Prostate gland (tissue), 2 donors: ENCODE data around the gene MDC1.

Source experiments
- POLR2A ChIP-seq: fragments of 450-650 bp; IDR thresholded peaks from one replicate; pipeline ENCODE4 v1.6.1; 2016; ENCODE audit warnings: antibody characterized with exemption, mild to moderate bottlenecking
- TF ChIP-seq, protein P1 (sequence below), 4 experiments: fragments of 200-600 bp in 2 of 4; fragments of 450-650 bp in 2 of 4; sonication (generic) in 2 of 4; IDR thresholded peaks; 1 replicate in 3 of 4; 2 replicates in 1 of 4; pipeline ENCODE4 v1.5.1; 2016 to 2019; ENCODE audit warnings: antibody characterized with exemption in 4 of 4, mild to moderate bottlenecking in 2 of 4, moderate library complexity in 2 of 4

DNA sequence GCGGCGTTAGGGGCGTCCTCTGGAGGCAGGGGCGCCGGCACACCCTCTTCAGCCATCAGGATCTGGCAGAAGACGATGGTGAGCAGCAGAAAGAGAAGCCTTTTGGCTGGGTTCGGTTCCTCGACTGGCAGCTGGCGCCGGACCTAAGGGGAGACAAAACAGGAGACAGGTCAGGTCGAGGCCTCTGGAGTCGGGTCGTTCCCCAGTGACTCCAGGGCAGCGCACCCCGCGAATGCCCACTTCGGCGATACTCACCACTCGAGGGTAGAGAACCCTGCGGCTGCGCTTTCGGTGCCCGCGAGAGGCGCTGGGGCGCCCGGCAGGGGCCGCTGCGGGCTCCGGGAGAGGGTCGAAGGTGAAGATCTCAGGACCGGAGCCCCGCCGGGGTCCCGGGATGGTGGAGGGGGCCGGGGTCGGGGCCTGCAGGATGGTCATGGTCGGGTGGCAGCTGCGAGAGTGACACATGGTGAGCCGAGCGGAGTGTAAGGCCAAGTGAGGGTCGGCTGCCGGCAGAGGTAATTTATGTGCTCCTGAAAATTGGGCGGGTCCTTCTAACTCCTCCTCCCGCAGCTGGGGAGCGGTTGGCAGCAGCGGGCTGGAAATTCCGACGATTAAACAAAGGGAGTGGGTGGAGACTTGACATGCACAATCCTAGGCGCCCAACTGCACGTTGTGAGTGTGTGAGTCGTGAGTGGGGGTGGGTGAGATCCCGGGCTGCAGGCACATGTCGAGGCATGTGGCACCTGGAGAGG is 27.1 kb upstream of the MDC1 start, which contains the start of gene IER3:
- TF ChIP-seq, protein P1, sequence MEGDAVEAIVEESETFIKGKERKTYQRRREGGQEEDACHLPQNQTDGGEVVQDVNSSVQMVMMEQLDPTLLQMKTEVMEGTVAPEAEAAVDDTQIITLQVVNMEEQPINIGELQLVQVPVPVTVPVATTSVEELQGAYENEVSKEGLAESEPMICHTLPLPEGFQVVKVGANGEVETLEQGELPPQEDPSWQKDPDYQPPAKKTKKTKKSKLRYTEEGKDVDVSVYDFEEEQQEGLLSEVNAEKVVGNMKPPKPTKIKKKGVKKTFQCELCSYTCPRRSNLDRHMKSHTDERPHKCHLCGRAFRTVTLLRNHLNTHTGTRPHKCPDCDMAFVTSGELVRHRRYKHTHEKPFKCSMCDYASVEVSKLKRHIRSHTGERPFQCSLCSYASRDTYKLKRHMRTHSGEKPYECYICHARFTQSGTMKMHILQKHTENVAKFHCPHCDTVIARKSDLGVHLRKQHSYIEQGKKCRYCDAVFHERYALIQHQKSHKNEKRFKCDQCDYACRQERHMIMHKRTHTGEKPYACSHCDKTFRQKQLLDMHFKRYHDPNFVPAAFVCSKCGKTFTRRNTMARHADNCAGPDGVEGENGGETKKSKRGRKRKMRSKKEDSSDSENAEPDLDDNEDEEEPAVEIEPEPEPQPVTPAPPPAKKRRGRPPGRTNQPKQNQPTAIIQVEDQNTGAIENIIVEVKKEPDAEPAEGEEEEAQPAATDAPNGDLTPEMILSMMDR (IDR thresholded peaks at IDR 0.05) = peak; percentile 33 to 72 (median 52)
- peak; percentile 92 for TF ChIP-seq POLR2A
